ENCODE data around the gene RTTN.

DNA sequence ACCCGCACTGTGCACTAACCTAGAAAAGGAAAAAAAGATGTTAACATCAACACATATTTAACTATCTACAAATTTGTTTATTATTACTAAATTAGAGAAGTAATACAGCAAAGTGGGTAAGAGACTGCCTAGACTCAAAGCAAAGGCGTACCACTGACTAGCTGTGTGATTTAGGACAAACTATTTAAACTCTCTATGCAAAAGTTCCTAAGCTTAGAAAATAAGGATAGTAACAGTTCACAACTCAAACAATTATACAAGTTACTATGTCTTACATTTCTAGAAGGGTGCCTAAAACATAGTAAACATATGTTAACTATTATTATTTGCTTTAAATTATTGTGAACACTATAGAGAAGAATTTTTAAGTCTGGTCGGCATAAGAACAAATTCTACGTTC, 119.4 kb downstream of the RTTN start:
- no peak for TF ChIP-seq POLR2A (IDR thresholded peaks at IDR 0.05)
- TF ChIP-seq CTCF (IDR thresholded peaks at IDR 0.05) = no peak

Measured in testis (tissue), 2 donors.